Bronchial epithelial cell (primary cell): ENCODE data around the gene TCP1. TPM values are rescaled to one million over a fixed set of nuclear protein-coding genes. Genes with fewer than 3 reads are reported as not detected.
"Not testable (repeated sequence)": the region's sequence is repeated elsewhere in the genome, so short reads cannot be mapped to it uniquely, and the experiment has no call there.

ENCODE experiments used
- DNase-seq: peaks from one replicate; pipeline ENCODE4 v3.0.0-alpha.2; 2010; ENCODE audit warnings: low read depth
- FAIRE-seq: peaks from 2 replicates; lab custom pipeline; 2011; peaks lifted over from hg19 to GRCh38; lab: Jason Lieb, UNC
- H3K27me3 ChIP-seq: 2 replicates; pipeline ENCODE4 v1.5.1; 2011; ENCODE audit warnings: low read length; ENCODE audit not compliant: control insufficient read depth, insufficient read depth
- H3K36me3 ChIP-seq: 2 replicates; pipeline ENCODE4 v1.5.1; 2011; ENCODE audit warnings: low read length; ENCODE audit not compliant: control insufficient read depth, insufficient read depth
- H3K4me3 ChIP-seq: 2 replicates; pipeline ENCODE4 v1.5.1; 2011; ENCODE audit warnings: mild to moderate bottlenecking, low read depth, low read length, control low read depth
- total RNA-seq: library from RNA; depleted of rRNA; stranded (reverse); fragments of >200 nt; gene quantifications from 2 replicates; pipeline ENCODE4 v1.2.1, GENCODE V29; 2014
- TF ChIP-seq, protein P1 (sequence below): IDR thresholded peaks from 2 replicates; pipeline ENCODE4 v1.5.1; 2011; ENCODE audit warnings: mild to moderate bottlenecking, moderate library complexity, low read length, control low read depth, inconsistent platforms; ENCODE audit not compliant: insufficient read depth, severe bottlenecking

TCP1 gene
- total RNA-seq, 1 donor from 2014 or later: 202 TPM

DNA sequence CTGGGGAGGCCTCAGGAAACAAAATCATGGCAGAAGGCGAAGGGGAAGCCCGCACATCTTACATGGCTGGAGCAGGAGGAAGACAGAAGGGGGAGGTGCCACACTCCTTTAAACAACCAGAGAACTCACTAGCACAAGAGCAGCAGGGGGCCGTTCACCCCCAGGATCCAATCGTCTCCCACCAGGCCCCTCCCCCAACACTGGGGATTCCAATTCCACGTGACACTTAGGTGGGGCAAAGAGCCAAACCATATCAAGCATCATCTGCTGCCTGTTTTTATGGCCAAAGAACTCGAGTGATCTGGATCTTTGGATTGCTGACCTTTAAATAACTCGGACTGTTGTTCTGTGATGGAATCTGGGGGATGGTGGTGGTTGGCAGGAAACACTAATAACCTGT, 38.7 kb upstream of the TCP1 start:
- no peaks in the 10 kb centered on the region for H3K36me3 ChIP-seq
- TF ChIP-seq, protein P1, sequence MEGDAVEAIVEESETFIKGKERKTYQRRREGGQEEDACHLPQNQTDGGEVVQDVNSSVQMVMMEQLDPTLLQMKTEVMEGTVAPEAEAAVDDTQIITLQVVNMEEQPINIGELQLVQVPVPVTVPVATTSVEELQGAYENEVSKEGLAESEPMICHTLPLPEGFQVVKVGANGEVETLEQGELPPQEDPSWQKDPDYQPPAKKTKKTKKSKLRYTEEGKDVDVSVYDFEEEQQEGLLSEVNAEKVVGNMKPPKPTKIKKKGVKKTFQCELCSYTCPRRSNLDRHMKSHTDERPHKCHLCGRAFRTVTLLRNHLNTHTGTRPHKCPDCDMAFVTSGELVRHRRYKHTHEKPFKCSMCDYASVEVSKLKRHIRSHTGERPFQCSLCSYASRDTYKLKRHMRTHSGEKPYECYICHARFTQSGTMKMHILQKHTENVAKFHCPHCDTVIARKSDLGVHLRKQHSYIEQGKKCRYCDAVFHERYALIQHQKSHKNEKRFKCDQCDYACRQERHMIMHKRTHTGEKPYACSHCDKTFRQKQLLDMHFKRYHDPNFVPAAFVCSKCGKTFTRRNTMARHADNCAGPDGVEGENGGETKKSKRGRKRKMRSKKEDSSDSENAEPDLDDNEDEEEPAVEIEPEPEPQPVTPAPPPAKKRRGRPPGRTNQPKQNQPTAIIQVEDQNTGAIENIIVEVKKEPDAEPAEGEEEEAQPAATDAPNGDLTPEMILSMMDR: no peak
- no peaks in the 10 kb centered on the region for H3K27me3 ChIP-seq
- FAIRE-seq (no peak), DNase-seq (no peak)
- no peak overlapping the region for H3K4me3 ChIP-seq

DNA sequence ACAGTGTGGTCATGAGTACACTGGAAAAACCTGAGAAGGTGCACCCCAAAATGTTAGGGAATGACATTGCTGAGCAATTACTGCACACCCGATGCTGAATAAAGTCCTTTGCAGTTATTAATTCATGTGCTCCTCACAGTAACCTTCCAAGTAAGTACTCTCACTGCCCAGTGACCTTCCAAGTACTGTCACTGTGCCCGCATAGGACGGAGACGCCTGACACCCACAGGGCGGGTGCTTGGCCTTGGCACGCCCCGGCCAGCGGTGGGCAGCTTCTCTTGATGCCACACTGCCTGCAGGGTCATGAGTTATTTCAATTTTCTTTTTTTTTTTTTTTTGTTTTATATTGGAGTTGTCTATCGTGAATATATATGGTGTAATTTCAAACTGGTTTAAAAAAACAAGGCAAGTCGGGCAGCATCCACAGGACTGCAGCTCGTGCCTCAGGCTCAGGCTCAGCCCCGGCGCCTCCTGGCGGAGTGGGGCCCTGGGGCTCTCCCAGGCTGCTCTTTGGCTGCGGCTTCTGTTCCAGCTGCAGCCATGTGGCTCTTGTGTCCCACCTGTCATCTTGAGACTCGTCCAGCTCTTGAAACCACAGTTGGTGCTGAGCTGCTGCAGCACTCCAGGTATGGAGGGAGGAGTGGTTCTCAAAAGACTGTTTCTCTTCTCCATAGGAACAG, 37.7 kb upstream of the TCP1 start:
- DNase-seq: no peak
- FAIRE-seq: no peak

DNA sequence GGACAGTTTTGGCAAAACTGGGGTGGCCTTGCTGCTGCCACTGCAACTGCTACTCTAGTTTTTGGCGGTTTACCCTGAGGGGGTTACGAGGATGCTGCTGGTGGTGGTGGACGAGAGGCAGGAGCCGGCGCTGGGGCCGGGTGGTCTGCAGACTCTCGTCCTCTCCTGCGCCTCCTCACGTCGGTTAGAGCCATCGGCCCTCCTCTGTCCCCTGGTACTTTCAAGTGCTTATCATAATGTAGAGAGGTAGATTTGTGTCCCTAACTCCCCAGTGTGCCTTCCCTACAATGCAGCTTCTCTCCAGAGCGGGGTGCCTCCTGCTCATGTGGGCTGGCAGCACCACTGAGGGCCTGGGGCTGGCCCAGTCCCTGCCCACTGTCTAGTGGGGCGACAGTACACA, 36.6 kb upstream of the TCP1 start:
- no peak for DNase-seq
- no peaks in the 10 kb centered on the region for H3K27me3 ChIP-seq
- FAIRE-seq: no peak
- H3K36me3 ChIP-seq: no peaks in the 10 kb centered on the region
- no peak overlapping the region for H3K4me3 ChIP-seq
- TF ChIP-seq, protein P1: no peak

More for the DNA sequence above, 37.7 kb upstream of the TCP1 start:
- TF ChIP-seq, protein P1: no peak
- Histone ChIP-seq H3K4me3 (no peak overlapping the region), H3K36me3 (no peaks in the 10 kb centered on the region), H3K27me3 (no peaks in the 10 kb centered on the region)

DNA sequence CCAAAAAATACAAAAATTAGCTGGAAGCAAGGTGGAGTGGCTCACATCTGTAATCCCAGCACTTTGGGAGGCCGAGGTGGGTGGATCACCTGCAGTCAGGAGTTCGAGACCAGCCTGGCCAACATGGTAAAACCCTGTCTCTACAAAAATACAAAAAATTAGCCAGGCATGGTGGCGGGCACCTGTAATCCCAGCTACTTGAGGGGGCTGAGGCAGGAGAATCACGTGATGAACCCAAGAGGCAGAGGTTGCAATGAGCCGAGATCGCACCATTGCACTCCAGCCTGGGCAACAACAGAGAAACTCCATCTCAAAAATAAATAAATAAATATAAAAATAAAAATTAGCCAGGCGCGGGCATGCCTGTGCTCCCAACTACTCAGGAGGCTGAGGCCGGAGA, 35.3 kb upstream of the TCP1 start:
- not testable (repeated sequence) for H3K4me3 ChIP-seq, H3K36me3 ChIP-seq, H3K27me3 ChIP-seq, FAIRE-seq, DNase-seq

DNA sequence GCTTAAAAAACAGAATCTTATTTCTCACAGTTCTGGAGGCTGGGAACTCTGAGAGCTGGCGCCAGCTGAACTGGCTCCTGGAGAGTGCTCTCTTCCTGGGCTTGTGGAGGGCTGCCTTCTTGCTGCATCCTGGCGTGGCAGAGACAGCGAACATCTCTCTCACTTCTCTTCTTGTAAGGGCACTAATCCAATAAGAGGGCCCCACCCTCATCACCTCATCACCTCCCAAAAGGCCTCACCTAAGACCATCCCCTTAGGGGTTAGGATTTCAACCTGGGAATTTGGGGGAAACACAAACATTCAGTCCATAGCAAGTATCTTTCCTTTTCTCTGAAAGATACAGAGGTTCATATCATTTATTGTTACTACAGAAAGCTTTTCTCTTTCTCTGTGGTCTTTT, 34.6 kb upstream of the TCP1 start:
- H3K27me3 ChIP-seq: peaks cover 4% of the 10 kb centered on the region
- H3K4me3 ChIP-seq: no peak overlapping the region
- FAIRE-seq: no peak
- TF ChIP-seq, protein P1: no peak
- no peak for DNase-seq
- H3K36me3 ChIP-seq: no peaks in the 10 kb centered on the region

DNA sequence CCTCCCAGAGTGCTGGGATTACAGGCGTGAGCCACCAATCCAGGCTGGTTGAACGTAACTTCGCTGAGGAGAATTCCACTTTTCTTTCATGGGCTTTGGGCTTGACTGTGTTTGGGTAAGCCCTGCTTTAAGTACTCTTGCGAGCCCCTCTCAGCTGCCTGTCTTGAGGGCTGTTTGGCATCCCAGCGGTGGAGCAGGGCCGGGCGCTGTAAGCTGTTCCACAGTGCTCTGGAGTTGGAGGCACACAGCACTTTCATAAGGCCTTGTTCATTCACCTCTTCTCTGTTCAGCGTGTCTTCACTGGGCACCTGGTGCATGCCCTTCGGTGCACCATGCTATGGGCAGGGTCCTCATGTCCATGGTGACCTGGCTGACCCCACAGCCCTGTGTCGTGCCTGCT, 32.3 kb upstream of the TCP1 start:
- Histone ChIP-seq H3K4me3 (no peak overlapping the region), H3K36me3 (no peaks in the 10 kb centered on the region), H3K27me3 (peaks cover 4% of the 10 kb centered on the region)
- TF ChIP-seq, protein P1: no peak
- no peak for FAIRE-seq
- DNase-seq: no peak
